AG04450 (cell line): ENCODE data around the gene ACER1. TPM values are rescaled to one million over a fixed set of nuclear protein-coding genes. Genes with fewer than 3 reads are reported as not detected.

ENCODE experiments used
- CTCF ChIA-PET: fragments of 300-600, 350-600 bp; formaldehyde crosslinking; extraction: SDS; loops from one replicate; lab custom pipeline; 2022; ENCODE audit warnings: antibody characterized with exemption, inconsistent platforms; lab: Charles Lee
- POLR2A ChIA-PET: fragments of 350-600 bp; formaldehyde crosslinking; extraction: SDS; loops from one replicate; lab custom pipeline; 2021; ENCODE audit warnings: antibody characterized with exemption, inconsistent platforms; lab: Yijun Ruan, JAX
- DNase-seq: peaks from one replicate; pipeline ENCODE4 v3.0.0-alpha.2; 2011; ENCODE audit warnings: low read depth, low spot score
- H3K27ac ChIP-seq: one replicate; pipeline ENCODE4 v1.5.1; 2012; ENCODE audit warnings: low read depth, low read length, control low read depth
- H3K27me3 ChIP-seq: one replicate; pipeline ENCODE4 v1.6.0; 2012; ENCODE audit warnings: low read length; ENCODE audit not compliant: control insufficient read depth, insufficient read depth
- H3K4me3 ChIP-seq: 2 replicates; pipeline ENCODE4 v1.5.1; 2011; ENCODE audit warnings: mild to moderate bottlenecking, low read depth, low read length, control low read depth
- H3K9me3 ChIP-seq: 2 replicates; pipeline ENCODE4 v1.5.1; 2012; ENCODE audit warnings: low read length; ENCODE audit not compliant: control insufficient read depth, insufficient read depth
- CTCF ChIP-seq: IDR thresholded peaks from 2 replicates; pipeline ENCODE4 v1.5.1; 2011; ENCODE audit warnings: low read depth, low read length, control low read depth, inconsistent platforms
- polyA plus RNA-seq: library from polyadenylated mRNA; depleted of rRNA; stranded (reverse); fragments of >200 nt; gene quantifications from 2 replicates; pipeline ENCODE4 v1.2.3, GENCODE V29; 2011

The ACER1 gene
- polyA plus RNA-seq, 1 experiment, result not detected

- CTCF ChIA-PET, result no interaction called here
- TF ChIP-seq CTCF, result no peak
Observed at GRCh38 chr19:6326815-6327214, 6.6 kb downstream of the ACER1 start.

GRCh38 chr19:6325614-6326013 lies 7.8 kb downstream of the ACER1 start:
- CTCF ChIA-PET, result no interaction called here

More at GRCh38 chr19:6326815-6327214, 6.6 kb downstream of the ACER1 start:
- POLR2A ChIA-PET, result no interaction called here
- no peak for DNase-seq
- Histone ChIP-seq H3K9me3 (no peaks in the 10 kb centered on the region), H3K27ac (no peak overlapping the region), H3K4me3 (no peak overlapping the region), H3K27me3 (peaks cover 3% of the 10 kb centered on the region)

GRCh38 chr19:6324757-6325156 lies 8.7 kb downstream of the ACER1 start:
- no peak for TF ChIP-seq CTCF
- no peaks in the 10 kb centered on the region for H3K9me3 ChIP-seq
- H3K27ac ChIP-seq, result no peak overlapping the region
- peaks cover 6% of the 10 kb centered on the region for H3K27me3 ChIP-seq
- DNase-seq, result no peak
- POLR2A ChIA-PET, result no interaction called here
- CTCF ChIA-PET, result no interaction called here
- H3K4me3 ChIP-seq, result no peak overlapping the region

More at GRCh38 chr19:6325614-6326013, 7.8 kb downstream of the ACER1 start:
- Histone ChIP-seq H3K27ac (no peak overlapping the region), H3K9me3 (no peaks in the 10 kb centered on the region), H3K4me3 (no peak overlapping the region), H3K27me3 (peaks cover 6% of the 10 kb centered on the region)
- DNase-seq, result no peak
- no peak for TF ChIP-seq CTCF
- POLR2A ChIA-PET, result no interaction called here

- Histone ChIP-seq H3K27ac (no peak overlapping the region), H3K4me3 (no peak overlapping the region), H3K9me3 (no peaks in the 10 kb centered on the region), H3K27me3 (peaks cover 6% of the 10 kb centered on the region)
- CTCF ChIA-PET, result no interaction called here
- DNase-seq, result no peak
- POLR2A ChIA-PET, result no interaction called here
- no peak for TF ChIP-seq CTCF
Observed at GRCh38 chr19:6322284-6322683, 11.1 kb downstream of the ACER1 start.

- Histone ChIP-seq H3K9me3 (no peaks in the 10 kb centered on the region), H3K27ac (no peak overlapping the region), H3K27me3 (peaks cover 6% of the 10 kb centered on the region), H3K4me3 (no peak overlapping the region)
- ChIA-PET POLR2A (no interaction called here), CTCF (no interaction called here)
- no peak for TF ChIP-seq CTCF
- no peak for DNase-seq
Observed at GRCh38 chr19:6319376-6319775, 14.0 kb downstream of the ACER1 start.
